GM12874 (cell line): ENCODE results near the gene ANXA10.

Experiments
- TF ChIP-seq, protein P1 (sequence below): IDR thresholded peaks from 2 replicates; pipeline ENCODE4 v1.5.1; 2011; ENCODE audit warnings: low read depth, mild to moderate bottlenecking, control low read depth, low read length, moderate library complexity; ENCODE audit not compliant: insufficient read depth

ANXA10 gene

GRCh38 chr4:168119100-168119499, 26.8 kb downstream of the ANXA10 start:
- TF ChIP-seq, protein P1, sequence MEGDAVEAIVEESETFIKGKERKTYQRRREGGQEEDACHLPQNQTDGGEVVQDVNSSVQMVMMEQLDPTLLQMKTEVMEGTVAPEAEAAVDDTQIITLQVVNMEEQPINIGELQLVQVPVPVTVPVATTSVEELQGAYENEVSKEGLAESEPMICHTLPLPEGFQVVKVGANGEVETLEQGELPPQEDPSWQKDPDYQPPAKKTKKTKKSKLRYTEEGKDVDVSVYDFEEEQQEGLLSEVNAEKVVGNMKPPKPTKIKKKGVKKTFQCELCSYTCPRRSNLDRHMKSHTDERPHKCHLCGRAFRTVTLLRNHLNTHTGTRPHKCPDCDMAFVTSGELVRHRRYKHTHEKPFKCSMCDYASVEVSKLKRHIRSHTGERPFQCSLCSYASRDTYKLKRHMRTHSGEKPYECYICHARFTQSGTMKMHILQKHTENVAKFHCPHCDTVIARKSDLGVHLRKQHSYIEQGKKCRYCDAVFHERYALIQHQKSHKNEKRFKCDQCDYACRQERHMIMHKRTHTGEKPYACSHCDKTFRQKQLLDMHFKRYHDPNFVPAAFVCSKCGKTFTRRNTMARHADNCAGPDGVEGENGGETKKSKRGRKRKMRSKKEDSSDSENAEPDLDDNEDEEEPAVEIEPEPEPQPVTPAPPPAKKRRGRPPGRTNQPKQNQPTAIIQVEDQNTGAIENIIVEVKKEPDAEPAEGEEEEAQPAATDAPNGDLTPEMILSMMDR = no peak

DNA sequence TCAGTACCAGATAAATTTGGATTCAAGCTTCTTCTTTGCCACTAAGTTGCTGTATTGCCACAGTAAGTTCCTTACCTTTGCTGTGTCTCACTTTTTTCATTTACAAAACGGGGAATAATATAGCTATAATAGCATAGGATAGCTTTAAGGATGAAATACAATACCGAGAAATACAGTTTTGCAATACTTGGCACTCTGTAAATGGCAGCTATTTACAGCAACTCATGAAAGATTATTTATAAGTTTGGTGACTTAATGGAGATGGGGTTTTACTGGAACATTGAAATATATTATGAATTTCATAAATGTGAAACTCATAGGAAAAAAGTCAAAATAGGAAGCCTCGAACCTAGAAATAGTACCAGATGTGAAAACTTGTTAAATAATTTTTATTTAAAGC, 27.6 kb downstream of the ANXA10 start:
- TF ChIP-seq, protein P1 = no peak

DNA sequence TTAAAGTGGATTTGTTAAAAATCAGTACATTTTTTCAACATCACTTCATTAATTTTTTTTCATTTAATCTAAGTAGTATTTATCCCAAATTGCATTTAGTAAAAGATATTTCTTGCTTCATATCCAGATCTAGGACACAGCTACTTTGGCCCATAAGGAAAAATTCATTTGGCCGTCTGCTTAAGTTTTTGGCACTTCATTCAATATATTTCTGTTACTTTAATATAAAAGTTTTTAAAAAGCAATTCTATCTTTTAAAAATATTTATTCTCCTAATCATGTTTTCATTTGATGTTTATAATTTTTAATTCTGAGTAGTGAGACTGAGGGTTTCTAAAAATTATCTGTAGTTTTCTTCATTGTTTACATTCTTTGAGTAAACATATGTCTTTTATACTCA, 28.5 kb downstream of the ANXA10 start:
- TF ChIP-seq, protein P1 = no peak

- TF ChIP-seq, protein P1 = no peak
These were observed 31.8 kb downstream of the ANXA10 start for GRCh38 chr4:168124008-168124641.

DNA sequence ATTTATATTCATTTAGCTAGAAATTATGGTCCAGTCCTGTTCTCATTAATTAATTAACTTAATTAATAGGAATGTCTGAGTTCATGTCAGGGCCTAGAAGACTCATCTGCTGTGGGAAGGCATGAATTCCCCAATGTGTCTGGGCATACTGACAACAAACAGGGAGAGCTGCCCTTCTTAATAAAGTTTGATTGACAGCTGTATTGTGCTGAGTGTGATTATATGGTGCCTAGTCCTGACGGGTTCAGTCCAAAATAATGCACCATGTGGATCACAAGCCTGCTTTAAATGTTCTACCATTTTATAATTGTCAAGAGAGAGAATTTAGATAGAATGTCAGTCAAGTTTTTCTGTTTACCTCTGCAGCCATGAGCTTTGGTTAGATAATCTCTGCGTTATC, 34.6 kb downstream of the ANXA10 start:
- TF ChIP-seq, protein P1 = no peak

GRCh38 chr4:168128601-168129000, 36.3 kb downstream of the ANXA10 start:
- TF ChIP-seq, protein P1 = no peak

DNA sequence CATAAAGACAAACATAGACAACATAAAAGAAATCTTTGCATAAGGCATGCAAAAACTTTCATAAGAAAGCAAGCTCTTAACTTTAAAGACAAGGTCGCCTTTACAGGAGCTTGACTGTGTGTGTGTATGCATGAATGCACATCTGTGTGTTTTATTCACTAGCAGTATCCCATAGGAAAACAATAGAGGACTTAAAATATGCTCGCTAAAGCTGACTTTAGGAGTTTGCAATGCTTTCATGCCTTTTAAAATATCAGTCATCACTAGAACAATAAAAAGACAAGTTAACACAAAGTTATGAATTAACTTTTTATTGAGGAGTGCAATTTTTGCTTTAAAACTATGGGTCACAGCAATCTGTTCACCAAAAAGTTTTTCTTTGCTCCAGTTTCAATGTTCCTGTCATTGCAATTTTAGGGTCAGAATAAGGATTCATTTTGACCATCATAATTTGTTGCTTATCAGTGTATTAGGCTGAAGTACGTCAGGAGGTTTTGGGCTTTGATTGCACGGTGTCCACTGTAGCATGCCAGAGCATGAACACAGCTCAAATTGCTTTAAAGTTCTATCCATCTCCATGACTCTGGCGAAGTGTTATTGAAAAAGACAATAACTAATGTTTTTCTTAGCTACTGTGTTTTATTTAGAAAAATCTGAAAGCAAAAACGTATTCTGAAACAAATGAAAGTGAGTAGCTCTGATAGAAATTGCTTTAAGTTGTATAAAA, 36.9 kb downstream of the ANXA10 start:
- TF ChIP-seq, protein P1 = no peak
